ENCODE results near the gene FOXO6. TPM values are rescaled to one million over a fixed set of nuclear protein-coding genes. Genes with fewer than 3 reads are reported as not detected.

FOXO6 gene
- total and polyA plus RNA-seq, 2 of the 13 experiments (the other 11 are each of a cell fraction or from before 2014, with no cell fraction given) = 0.13 TPM; not detected in 1

- TF ChIP-seq TERF1 (CRISPR knock-in tag; IDR thresholded peaks at IDR 0.05) (no peak), SNAI1 (CRISPR knock-in tag; IDR thresholded peaks at IDR 0.05; ENCODE audit: borderline replicate concordance) (no peak), ZNF513 (CRISPR knock-in tag; conservative IDR thresholded peaks at IDR 0.05) (no peak), MLLT10 (CRISPR knock-in tag; IDR thresholded peaks at IDR 0.05) (no peak), MXD3 (CRISPR knock-in tag; IDR thresholded peaks at IDR 0.05) (no peak), THAP8 (CRISPR knock-in tag; IDR thresholded peaks at IDR 0.05; ENCODE audit: borderline replicate concordance) (no peak), BATF2 (CRISPR knock-in tag; IDR thresholded peaks at IDR 0.05) (no peak)
Observed at GRCh38 chr1:41379738-41380130, 18.5 kb downstream of the FOXO6 start (continued).

GRCh38 chr1:41380195-41380594 lies 19.0 kb downstream of the FOXO6 start:
- Histone ChIP-seq H3K4me1 (ENCODE audit: insufficient read depth, low read length) (no peaks in the 10 kb centered on the region), H3K27ac (ENCODE audit: extremely low read length, insufficient read depth, low read length) (no peak overlapping the region), H4K20me1 (ENCODE audit: insufficient read depth, low read length) (no peaks in the 10 kb centered on the region), H3K4me2 (ENCODE audit: low read depth, low read length) (no peak overlapping the region), H3K36me3 (replicated peaks in 1 of 2; ENCODE audit: control insufficient read depth in 1 of 2, insufficient read depth in 2 of 2, low read length in 2 of 2) (no peaks in the 10 kb centered on the region), H3K79me2 (ENCODE audit: insufficient read depth, low read length) (no peaks in the 10 kb centered on the region), H3K4me3 (replicated peaks in 1 of 3; ENCODE audit: insufficient read depth in 1 of 3, low read depth in 2 of 3, low read length in 3 of 3) (no peak overlapping the region), H3K9ac (ENCODE audit: insufficient read depth, low read depth, low read length) (no peak overlapping the region), H3K9me3 (ENCODE audit: low read length) (no peaks in the 10 kb centered on the region), H2AFZ (ENCODE audit: low read length) (no peak overlapping the region), H3K27me3 (ENCODE audit: control insufficient read depth in 1 of 2, insufficient read depth in 2 of 2, low read length in 2 of 2) (peaks cover 5 to 47% of the 10 kb centered on the region in 2 experiments; a peak in 4 of 5 replicates)
- CTCF ChIA-PET (ENCODE audit: low intra/inter-chr PET ratio, low total read pairs) = no interaction called here
- in situ Hi-C loops (cut with HindIII; ENCODE audit: extremely low pct_ligation_motif_present, low pct_unique_long_range_greater_than_20kb) = no loop called here
- ATAC-seq = no peak
- BruUV-seq (replicated peaks) = no TSS peak
- FAIRE-seq = no peak
- intact Hi-C loops (cut with micrococcal nuclease; ENCODE audit: unreplicated experiment) = no loop called here
- WGBS (ENCODE audit: low lambda C conversion rate) = 25% methylated on average over 2 of the region's 2 CpGs
- POLR2A ChIA-PET = no interaction called here
- DNase-seq (ENCODE audit: low spot score) = no peak
- no peak for TF ChIP-seq GABPA (IDR thresholded peaks at IDR 0.05; ENCODE audit: low read depth, low read length)
- no peak for TF ChIP-seq GABPA (CRISPR knock-in tag; IDR thresholded peaks at IDR 0.05; ENCODE audit: low read depth)
- TF ChIP-seq MED1 (CRISPR knock-in tag; IDR thresholded peaks at IDR 0.05) = no peak
- no peak for TF ChIP-seq ZFP41 (CRISPR knock-in tag; IDR thresholded peaks at IDR 0.05; ENCODE audit: borderline replicate concordance)
- no peak for TF ChIP-seq ZNF749 (CRISPR knock-in tag; IDR thresholded peaks at IDR 0.05; ENCODE audit: borderline replicate concordance)
- TF ChIP-seq ZNF225 (CRISPR knock-in tag; IDR thresholded peaks at IDR 0.05) = no peak
- no peak for TF ChIP-seq CENPT (CRISPR knock-in tag; IDR thresholded peaks at IDR 0.05; ENCODE audit: low read depth)
- TF ChIP-seq ZNF609 (CRISPR knock-in tag; IDR thresholded peaks at IDR 0.05; ENCODE audit: borderline replicate concordance) = no peak

Data from HepG2 (cell line).